GM23338 (cell line): ENCODE results near the gene CDCP1. TPM values are rescaled to one million over a fixed set of nuclear protein-coding genes. Genes with fewer than 3 reads are reported as not detected.

ENCODE experiments used
- ATAC-seq: fragments of 200-7000 bp; cut with Tn5 transposase; 3 replicates; pipeline ENCODE4 v1.9.1; 2020
- DNase-seq: peaks from one replicate; pipeline ENCODE4 v3.0.0-alpha.2; 2015; ENCODE audit warnings: low spot score
- H2AFZ ChIP-seq: fragments of 200-600 bp; sonication (generic); 2 replicates; pipeline ENCODE4 v1.8.0; 2016; ENCODE audit warnings: antibody characterized with exemption, mild to moderate bottlenecking, moderate library complexity
- H3F3A ChIP-seq: fragments of 200-600 bp; sonication (generic); replicated peaks from 2 replicates; pipeline ENCODE4 v1.8.0; 2017; ENCODE audit warnings: antibody characterized with exemption, mixed run types, low read depth
- H3K27ac ChIP-seq: fragments of 200-600 bp; sonication (generic); 2 replicates; pipeline ENCODE4 v1.6.1; 2016; ENCODE audit warnings: low read depth
- H3K27me3 ChIP-seq: fragments of 200-600 bp; sonication (generic); 2 replicates; pipeline ENCODE4 v1.8.0; 2016; ENCODE audit warnings: mild to moderate bottlenecking, mixed run types, moderate library complexity; ENCODE audit not compliant: insufficient read depth
- H3K36me3 ChIP-seq: fragments of 200-600 bp; sonication (generic); 2 replicates; pipeline ENCODE4 v1.8.0; 2016; ENCODE audit warnings: mild to moderate bottlenecking; ENCODE audit not compliant: insufficient read depth
- H3K4me1 ChIP-seq: fragments of 200-600 bp; sonication (generic); 2 replicates; pipeline ENCODE4 v1.8.0; 2016; ENCODE audit warnings: mild to moderate bottlenecking, moderate library complexity; ENCODE audit not compliant: insufficient read depth
- H3K4me2 ChIP-seq: fragments of 200-600 bp; sonication (generic); 2 replicates; pipeline ENCODE4 v1.7.1; 2017; ENCODE audit warnings: mixed run types
- H3K4me3 ChIP-seq: fragments of 200-600 bp; sonication (generic); 2 replicates; pipeline ENCODE4 v1.6.1; 2016; ENCODE audit warnings: mixed run types
- H3K79me2 ChIP-seq: fragments of 200-600 bp; sonication (generic); replicated peaks from 2 replicates; pipeline ENCODE4 v1.8.0; 2017; ENCODE audit warnings: mild to moderate bottlenecking; ENCODE audit not compliant: insufficient read depth
- H3K9me2 ChIP-seq: fragments of 200-600 bp; sonication (generic); 2 replicates; pipeline ENCODE4 v1.8.0; 2017; ENCODE audit not compliant: insufficient read depth
- H4K20me1 ChIP-seq: fragments of 200-600 bp; sonication (generic); replicated peaks from 2 replicates; pipeline ENCODE4 v1.8.0; 2017; ENCODE audit warnings: mild to moderate bottlenecking; ENCODE audit not compliant: insufficient read depth
- H3K27ac Mint-ChIP-seq: 2 replicates; pipeline ENCODE4 v1.8.0; 2020; ENCODE audit warnings: inconsistent platforms, mild to moderate bottlenecking, moderate library complexity, mixed read lengths
- H3K27me3 Mint-ChIP-seq: 3 replicates; pipeline ENCODE4 v1.8.0; 2022; ENCODE audit warnings: low read depth, mild to moderate bottlenecking, moderate library complexity, mixed read lengths, inconsistent platforms; ENCODE audit not compliant: insufficient read depth, poor library complexity
- H3K36me3 Mint-ChIP-seq: 3 replicates; pipeline ENCODE4 v1.8.0; 2021; ENCODE audit warnings: low read depth, mild to moderate bottlenecking, inconsistent platforms, moderate library complexity, mixed read lengths
- H3K4me1 Mint-ChIP-seq: 3 replicates; pipeline ENCODE4 v1.8.0; 2020; ENCODE audit warnings: mild to moderate bottlenecking, inconsistent platforms, mixed read lengths
- H3K4me3 Mint-ChIP-seq: 3 replicates; pipeline ENCODE4 v1.8.0; 2021; ENCODE audit warnings: moderate library complexity, mild to moderate bottlenecking, inconsistent platforms, mixed read lengths
- H3K9me3 Mint-ChIP-seq: 3 replicates; pipeline ENCODE4 v1.8.0; 2020; ENCODE audit warnings: moderate library complexity, mild to moderate bottlenecking, inconsistent platforms, mixed read lengths
- CREB1 ChIP-seq: fragments of 250-450 bp; sonication (Bioruptor Pico); IDR thresholded peaks from 2 replicates; pipeline ENCODE4 v1.5.0; 2020; ENCODE audit warnings: low read depth, mild to moderate bottlenecking, moderate library complexity
- EZH2 ChIP-seq: fragments of 200-600 bp; sonication (generic); IDR thresholded peaks from one replicate; pipeline ENCODE4 v1.8.0; 2017; ENCODE audit warnings: antibody characterized with exemption, mild to moderate bottlenecking, low read depth; ENCODE audit not compliant: unreplicated experiment
- EZH2phosphoT487 ChIP-seq: fragments of 200-600 bp; sonication (generic); IDR thresholded peaks from one replicate; pipeline ENCODE4 v1.8.1; 2018; ENCODE audit warnings: antibody characterized with exemption; ENCODE audit not compliant: unreplicated experiment
- JUNB ChIP-seq: IDR thresholded peaks from one replicate; pipeline ENCODE4 v1.6.1; 2016; ENCODE audit warnings: antibody characterized with exemption; ENCODE audit not compliant: unreplicated experiment
- NANOG ChIP-seq: IDR thresholded peaks from 2 replicates; pipeline ENCODE4 v1.6.1; 2016; ENCODE audit warnings: antibody characterized with exemption, borderline replicate concordance
- POLR2AphosphoS5 ChIP-seq: IDR thresholded peaks from 2 replicates; pipeline ENCODE4 v1.6.1; 2016; ENCODE audit warnings: antibody characterized with exemption, low read depth
- STAT1 ChIP-seq: IDR thresholded peaks from one replicate; pipeline ENCODE4 v1.6.1; 2016; ENCODE audit warnings: antibody characterized with exemption; ENCODE audit not compliant: unreplicated experiment
- ZNF114 ChIP-seq: fragments of 250-450 bp; sonication (Bioruptor Pico); IDR thresholded peaks from 2 replicates; pipeline ENCODE4 v1.5.0; 2020; ENCODE audit warnings: mild to moderate bottlenecking, moderate library complexity
- ZNF331 ChIP-seq: fragments of 250-450 bp; sonication (Bioruptor Pico); IDR thresholded peaks from 2 replicates; pipeline ENCODE4 v1.5.0; 2020; ENCODE audit warnings: low read depth, mild to moderate bottlenecking, moderate library complexity
- polyA plus RNA-seq: library from polyadenylated mRNA; unstranded; fragments of >200 nt; fragmentation: Nextera tagmentation; extraction: Ambion mirVana; gene quantifications from 2 replicates; pipeline ENCODE4 v1.2.1, GENCODE V29; 2016
- total RNA-seq: library from RNA; depleted of rRNA; stranded (reverse); fragments of >200 nt; shearing (Covaris generic); gene quantifications from 2 replicates; pipeline ENCODE4 v1.2.3, GENCODE V29; 2014
- TF ChIP-seq, protein P1 (sequence below): IDR thresholded peaks from 2 replicates; pipeline ENCODE4 v1.6.1; 2016; ENCODE audit warnings: antibody characterized with exemption
- TF ChIP-seq, protein P2 (sequence below): IDR thresholded peaks from one replicate; pipeline ENCODE4 v1.6.1; 2018; ENCODE audit warnings: antibody characterized with exemption; ENCODE audit not compliant: unreplicated experiment
- TF ChIP-seq, protein P3 (sequence below), 2 experiments: fragments of 200-600 bp in 1 of 2; sonication (generic) in 1 of 2; conservative IDR thresholded peaks; 2 replicates each; pipeline versions ENCODE4 v1.5.1 to v1.6.1; 2016 to 2017; ENCODE audit warnings: antibody characterized with exemption in 2 of 2, low read depth in 2 of 2, mild to moderate bottlenecking in 2 of 2, moderate library complexity in 1 of 2
- TF ChIP-seq, protein P4 (sequence below): fragments of 250-450 bp; sonication (Bioruptor Pico); IDR thresholded peaks from 2 replicates; pipeline ENCODE4 v1.5.0; 2020; ENCODE audit warnings: mild to moderate bottlenecking, moderate library complexity

CDCP1 gene
- total and polyA plus RNA-seq, 2 experiments from 2014 or later, result 7.7 to 20.1 TPM

DNA sequence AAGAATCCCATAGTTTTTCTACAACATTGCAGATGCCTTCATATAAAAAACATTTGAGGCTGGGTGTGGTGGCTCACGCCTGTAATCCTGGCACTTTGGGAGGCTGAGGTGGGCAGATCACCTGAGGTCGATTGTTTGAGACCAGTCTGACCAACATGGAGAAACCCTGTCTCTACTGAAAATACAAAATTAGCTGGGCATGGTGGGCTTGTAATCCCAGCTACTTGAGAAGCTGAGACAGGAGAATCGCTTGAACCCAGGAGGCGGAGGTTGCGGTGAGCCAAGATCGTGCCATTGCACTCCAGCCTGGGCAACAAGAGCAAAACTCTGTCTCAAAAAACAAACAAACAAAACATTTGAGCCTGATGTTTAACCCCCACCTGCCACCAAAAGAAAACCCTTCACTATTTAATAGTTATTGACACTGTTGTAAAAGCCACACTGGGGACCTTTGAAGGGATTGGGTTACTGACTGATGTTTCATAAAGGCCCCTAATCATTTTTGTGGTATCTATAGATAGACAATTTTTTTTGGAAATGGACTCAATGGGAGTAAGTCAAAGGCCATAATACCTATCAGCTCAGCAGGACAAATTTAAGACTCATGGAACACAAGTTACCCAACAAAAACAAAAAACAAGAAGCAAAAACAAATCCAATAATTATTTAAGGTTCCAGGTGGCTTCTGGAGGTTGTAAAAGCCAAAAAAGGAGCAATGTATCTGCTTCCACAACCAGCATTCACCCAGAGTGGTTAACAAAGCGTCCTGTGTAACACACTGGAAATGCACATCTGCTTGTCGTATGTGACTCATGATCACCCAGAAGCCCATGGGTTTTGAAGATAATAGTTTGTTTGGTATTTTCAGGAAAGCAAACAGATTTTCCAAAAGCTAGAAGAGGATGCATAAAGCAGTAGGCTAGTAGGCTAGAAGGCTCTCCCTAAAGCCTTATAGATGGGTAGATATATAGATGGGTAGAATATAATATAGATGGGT lies 41.2 kb downstream of the CDCP1 start:
- ATAC-seq, result no peak

More for the DNA sequence above, 41.2 kb downstream of the CDCP1 start:
- Histone ChIP-seq H3K4me3 (no peak overlapping the region), H3K27me3 (no peaks in the 10 kb centered on the region), H3K4me1 (no peaks in the 10 kb centered on the region), H3K36me3 (peaks cover 4% of the 10 kb centered on the region; the same call in 1 of the 2 replicates), H3K4me2 (no peak overlapping the region), H4K20me1 (no peaks in the 10 kb centered on the region; the same call in 1 of the 2 replicates), H3K27ac (no peak overlapping the region), H2AFZ (no peak overlapping the region), H3K9me2 (no peaks in the 10 kb centered on the region), H3F3A (no peaks in the 10 kb centered on the region), H3K79me2 (no peaks in the 10 kb centered on the region)
- TF ChIP-seq, protein P1, sequence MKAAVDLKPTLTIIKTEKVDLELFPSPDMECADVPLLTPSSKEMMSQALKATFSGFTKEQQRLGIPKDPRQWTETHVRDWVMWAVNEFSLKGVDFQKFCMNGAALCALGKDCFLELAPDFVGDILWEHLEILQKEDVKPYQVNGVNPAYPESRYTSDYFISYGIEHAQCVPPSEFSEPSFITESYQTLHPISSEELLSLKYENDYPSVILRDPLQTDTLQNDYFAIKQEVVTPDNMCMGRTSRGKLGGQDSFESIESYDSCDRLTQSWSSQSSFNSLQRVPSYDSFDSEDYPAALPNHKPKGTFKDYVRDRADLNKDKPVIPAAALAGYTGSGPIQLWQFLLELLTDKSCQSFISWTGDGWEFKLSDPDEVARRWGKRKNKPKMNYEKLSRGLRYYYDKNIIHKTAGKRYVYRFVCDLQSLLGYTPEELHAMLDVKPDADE, result no peak
- TF ChIP-seq ZNF331 (CRISPR knock-in tag) (no peak), STAT1 (no peak), POLR2AphosphoS5 (no peak), CREB1 (no peak), ZNF114 (CRISPR knock-in tag) (no peak), JUNB (no peak), EZH2phosphoT487 (no peak), NANOG (no peak), EZH2 (no peak)
- TF ChIP-seq, protein P2, sequence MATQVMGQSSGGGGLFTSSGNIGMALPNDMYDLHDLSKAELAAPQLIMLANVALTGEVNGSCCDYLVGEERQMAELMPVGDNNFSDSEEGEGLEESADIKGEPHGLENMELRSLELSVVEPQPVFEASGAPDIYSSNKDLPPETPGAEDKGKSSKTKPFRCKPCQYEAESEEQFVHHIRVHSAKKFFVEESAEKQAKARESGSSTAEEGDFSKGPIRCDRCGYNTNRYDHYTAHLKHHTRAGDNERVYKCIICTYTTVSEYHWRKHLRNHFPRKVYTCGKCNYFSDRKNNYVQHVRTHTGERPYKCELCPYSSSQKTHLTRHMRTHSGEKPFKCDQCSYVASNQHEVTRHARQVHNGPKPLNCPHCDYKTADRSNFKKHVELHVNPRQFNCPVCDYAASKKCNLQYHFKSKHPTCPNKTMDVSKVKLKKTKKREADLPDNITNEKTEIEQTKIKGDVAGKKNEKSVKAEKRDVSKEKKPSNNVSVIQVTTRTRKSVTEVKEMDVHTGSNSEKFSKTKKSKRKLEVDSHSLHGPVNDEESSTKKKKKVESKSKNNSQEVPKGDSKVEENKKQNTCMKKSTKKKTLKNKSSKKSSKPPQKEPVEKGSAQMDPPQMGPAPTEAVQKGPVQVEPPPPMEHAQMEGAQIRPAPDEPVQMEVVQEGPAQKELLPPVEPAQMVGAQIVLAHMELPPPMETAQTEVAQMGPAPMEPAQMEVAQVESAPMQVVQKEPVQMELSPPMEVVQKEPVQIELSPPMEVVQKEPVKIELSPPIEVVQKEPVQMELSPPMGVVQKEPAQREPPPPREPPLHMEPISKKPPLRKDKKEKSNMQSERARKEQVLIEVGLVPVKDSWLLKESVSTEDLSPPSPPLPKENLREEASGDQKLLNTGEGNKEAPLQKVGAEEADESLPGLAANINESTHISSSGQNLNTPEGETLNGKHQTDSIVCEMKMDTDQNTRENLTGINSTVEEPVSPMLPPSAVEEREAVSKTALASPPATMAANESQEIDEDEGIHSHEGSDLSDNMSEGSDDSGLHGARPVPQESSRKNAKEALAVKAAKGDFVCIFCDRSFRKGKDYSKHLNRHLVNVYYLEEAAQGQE, result no peak
- TF ChIP-seq, protein P3, sequence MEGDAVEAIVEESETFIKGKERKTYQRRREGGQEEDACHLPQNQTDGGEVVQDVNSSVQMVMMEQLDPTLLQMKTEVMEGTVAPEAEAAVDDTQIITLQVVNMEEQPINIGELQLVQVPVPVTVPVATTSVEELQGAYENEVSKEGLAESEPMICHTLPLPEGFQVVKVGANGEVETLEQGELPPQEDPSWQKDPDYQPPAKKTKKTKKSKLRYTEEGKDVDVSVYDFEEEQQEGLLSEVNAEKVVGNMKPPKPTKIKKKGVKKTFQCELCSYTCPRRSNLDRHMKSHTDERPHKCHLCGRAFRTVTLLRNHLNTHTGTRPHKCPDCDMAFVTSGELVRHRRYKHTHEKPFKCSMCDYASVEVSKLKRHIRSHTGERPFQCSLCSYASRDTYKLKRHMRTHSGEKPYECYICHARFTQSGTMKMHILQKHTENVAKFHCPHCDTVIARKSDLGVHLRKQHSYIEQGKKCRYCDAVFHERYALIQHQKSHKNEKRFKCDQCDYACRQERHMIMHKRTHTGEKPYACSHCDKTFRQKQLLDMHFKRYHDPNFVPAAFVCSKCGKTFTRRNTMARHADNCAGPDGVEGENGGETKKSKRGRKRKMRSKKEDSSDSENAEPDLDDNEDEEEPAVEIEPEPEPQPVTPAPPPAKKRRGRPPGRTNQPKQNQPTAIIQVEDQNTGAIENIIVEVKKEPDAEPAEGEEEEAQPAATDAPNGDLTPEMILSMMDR (conservative IDR thresholded peaks at IDR 0.05; ENCODE audit: low read depth in 2 of 2), result no peak
- TF ChIP-seq, protein P4, sequence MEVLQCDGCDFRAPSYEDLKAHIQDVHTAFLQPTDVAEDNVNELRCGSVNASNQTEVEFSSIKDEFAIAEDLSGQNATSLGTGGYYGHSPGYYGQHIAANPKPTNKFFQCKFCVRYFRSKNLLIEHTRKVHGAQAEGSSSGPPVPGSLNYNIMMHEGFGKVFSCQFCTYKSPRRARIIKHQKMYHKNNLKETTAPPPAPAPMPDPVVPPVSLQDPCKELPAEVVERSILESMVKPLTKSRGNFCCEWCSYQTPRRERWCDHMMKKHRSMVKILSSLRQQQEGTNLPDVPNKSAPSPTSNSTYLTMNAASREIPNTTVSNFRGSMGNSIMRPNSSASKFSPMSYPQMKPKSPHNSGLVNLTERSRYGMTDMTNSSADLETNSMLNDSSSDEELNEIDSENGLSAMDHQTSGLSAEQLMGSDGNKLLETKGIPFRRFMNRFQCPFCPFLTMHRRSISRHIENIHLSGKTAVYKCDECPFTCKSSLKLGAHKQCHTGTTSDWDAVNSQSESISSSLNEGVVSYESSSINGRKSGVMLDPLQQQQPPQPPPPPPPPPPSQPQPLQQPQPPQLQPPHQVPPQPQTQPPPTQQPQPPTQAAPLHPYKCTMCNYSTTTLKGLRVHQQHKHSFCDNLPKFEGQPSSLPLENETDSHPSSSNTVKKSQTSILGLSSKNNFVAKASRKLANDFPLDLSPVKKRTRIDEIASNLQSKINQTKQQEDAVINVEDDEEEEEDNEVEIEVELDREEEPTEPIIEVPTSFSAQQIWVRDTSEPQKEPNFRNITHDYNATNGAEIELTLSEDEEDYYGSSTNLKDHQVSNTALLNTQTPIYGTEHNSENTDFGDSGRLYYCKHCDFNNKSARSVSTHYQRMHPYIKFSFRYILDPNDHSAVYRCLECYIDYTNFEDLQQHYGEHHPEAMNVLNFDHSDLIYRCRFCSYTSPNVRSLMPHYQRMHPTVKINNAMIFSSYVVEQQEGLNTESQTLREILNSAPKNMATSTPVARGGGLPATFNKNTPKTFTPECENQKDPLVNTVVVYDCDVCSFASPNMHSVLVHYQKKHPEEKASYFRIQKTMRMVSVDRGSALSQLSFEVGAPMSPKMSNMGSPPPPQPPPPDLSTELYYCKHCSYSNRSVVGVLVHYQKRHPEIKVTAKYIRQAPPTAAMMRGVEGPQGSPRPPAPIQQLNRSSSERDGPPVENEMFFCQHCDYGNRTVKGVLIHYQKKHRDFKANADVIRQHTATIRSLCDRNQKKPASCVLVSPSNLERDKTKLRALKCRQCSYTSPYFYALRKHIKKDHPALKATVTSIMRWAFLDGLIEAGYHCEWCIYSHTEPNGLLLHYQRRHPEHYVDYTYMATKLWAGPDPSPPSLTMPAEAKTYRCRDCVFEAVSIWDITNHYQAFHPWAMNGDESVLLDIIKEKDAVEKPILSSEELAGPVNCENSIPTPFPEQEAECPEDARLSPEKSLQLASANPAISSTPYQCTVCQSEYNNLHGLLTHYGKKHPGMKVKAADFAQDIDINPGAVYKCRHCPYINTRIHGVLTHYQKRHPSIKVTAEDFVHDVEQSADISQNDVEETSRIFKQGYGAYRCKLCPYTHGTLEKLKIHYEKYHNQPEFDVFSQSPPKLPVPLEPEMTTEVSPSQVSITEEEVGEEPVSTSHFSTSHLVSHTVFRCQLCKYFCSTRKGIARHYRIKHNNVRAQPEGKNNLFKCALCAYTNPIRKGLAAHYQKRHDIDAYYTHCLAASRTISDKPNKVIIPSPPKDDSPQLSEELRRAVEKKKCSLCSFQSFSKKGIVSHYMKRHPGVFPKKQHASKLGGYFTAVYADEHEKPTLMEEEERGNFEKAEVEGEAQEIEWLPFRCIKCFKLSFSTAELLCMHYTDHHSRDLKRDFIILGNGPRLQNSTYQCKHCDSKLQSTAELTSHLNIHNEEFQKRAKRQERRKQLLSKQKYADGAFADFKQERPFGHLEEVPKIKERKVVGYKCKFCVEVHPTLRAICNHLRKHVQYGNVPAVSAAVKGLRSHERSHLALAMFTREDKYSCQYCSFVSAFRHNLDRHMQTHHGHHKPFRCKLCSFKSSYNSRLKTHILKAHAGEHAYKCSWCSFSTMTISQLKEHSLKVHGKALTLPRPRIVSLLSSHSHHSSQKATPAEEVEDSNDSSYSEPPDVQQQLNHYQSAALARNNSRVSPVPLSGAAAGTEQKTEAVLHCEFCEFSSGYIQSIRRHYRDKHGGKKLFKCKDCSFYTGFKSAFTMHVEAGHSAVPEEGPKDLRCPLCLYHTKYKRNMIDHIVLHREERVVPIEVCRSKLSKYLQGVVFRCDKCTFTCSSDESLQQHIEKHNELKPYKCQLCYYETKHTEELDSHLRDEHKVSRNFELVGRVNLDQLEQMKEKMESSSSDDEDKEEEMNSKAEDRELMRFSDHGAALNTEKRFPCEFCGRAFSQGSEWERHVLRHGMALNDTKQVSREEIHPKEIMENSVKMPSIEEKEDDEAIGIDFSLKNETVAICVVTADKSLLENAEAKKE, result no peak
- Mint-ChIP-seq H3K9me3 (no peaks in the 10 kb centered on the region), H3K36me3 (peaks cover 19% of the 10 kb centered on the region), H3K4me1 (no peaks in the 10 kb centered on the region), H3K4me3 (no peak overlapping the region), H3K27ac (no peak overlapping the region), H3K27me3 (no peaks in the 10 kb centered on the region)
- no peak for DNase-seq
